ENCODE results near the gene MCEMP1. TPM values are rescaled to one million over a fixed set of nuclear protein-coding genes. Genes with fewer than 3 reads are reported as not detected.
A peak's percentile ranks its signal among the peaks of the same experiment; 100 is the strongest.

The MCEMP1 gene
- total RNA-seq, 1 donor from 2014 or later, result not detected

DNA sequence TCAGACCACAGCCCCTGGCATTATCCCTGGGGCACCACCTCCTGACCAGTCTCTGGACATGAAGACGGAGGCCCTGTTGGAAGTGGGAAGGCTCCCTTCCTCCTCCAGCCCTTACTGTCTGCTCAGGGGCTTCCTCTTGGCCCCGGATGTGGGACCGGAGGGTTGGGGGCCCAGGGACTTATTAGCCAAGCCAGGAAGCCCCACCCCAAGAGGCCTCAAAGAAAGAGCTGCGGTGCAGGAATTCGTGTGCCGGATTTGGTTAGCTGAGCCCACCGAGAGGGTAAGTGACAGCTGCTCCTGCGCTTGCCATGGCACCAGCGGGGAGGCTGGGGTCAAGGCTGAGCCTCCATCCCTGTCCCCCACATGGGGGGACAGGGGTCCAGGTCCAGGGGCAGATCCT lies 8.0 kb upstream of the MCEMP1 start, which contains the start of gene RETN:
Gene RETN, plus strand, starts transcription at position 208 of the 400 bp plus-strand sequence. CDS start 278 bp downstream, outside the sequence.
- H2AFZ ChIP-seq (replicated peaks), result no peak within 1 kb of the TSS
- Mint-ChIP-seq H3K27me3 (ENCODE audit: insufficient read depth, low read depth) (peaks cover 37% of the 10 kb centered on the region), H3K9me3 (no peaks in the 10 kb centered on the region), H3K4me3 (peak within 1 kb of the TSS; percentile 30), H3K4me1 (peaks cover 5% of the 10 kb centered on the region), H3K27ac (no peak within 1 kb of the TSS), H3K36me3 (no peaks in the 10 kb centered on the region)
- no peaks in the 10 kb centered on the region for H3K79me2 ChIP-seq (ENCODE audit: low read depth)
- peak within 1 kb of the TSS; percentile 55 for H3K4me3 ChIP-seq
- no peak for TF ChIP-seq EZH2 (IDR thresholded peaks at IDR 0.05)
- TF ChIP-seq, protein P1, sequence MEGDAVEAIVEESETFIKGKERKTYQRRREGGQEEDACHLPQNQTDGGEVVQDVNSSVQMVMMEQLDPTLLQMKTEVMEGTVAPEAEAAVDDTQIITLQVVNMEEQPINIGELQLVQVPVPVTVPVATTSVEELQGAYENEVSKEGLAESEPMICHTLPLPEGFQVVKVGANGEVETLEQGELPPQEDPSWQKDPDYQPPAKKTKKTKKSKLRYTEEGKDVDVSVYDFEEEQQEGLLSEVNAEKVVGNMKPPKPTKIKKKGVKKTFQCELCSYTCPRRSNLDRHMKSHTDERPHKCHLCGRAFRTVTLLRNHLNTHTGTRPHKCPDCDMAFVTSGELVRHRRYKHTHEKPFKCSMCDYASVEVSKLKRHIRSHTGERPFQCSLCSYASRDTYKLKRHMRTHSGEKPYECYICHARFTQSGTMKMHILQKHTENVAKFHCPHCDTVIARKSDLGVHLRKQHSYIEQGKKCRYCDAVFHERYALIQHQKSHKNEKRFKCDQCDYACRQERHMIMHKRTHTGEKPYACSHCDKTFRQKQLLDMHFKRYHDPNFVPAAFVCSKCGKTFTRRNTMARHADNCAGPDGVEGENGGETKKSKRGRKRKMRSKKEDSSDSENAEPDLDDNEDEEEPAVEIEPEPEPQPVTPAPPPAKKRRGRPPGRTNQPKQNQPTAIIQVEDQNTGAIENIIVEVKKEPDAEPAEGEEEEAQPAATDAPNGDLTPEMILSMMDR (IDR thresholded peaks at IDR 0.05), result no peak
- TF ChIP-seq EZH2phosphoT487 (IDR thresholded peaks at IDR 0.05), result no peak
- peaks cover 4% of the 10 kb centered on the region for H3F3A ChIP-seq (ENCODE audit: low read depth)
- H3K36me3 ChIP-seq, result no peaks in the 10 kb centered on the region
- H3K9ac ChIP-seq, result no peak within 1 kb of the TSS
- H3K27ac ChIP-seq, result no peak within 1 kb of the TSS
- H3K27me3 ChIP-seq, result peaks cover 93% of the 10 kb centered on the region
- peak within 1 kb of the TSS; percentile 85 for H3K4me2 ChIP-seq
- no peaks in the 10 kb centered on the region for H4K20me1 ChIP-seq (ENCODE audit: low read depth)
- no peak for DNase-seq (ENCODE audit: low spot score)
- peaks cover 7% of the 10 kb centered on the region for H3K4me1 ChIP-seq
- H3K9me3 ChIP-seq (ENCODE audit: low read depth), result no peaks in the 10 kb centered on the region

DNA sequence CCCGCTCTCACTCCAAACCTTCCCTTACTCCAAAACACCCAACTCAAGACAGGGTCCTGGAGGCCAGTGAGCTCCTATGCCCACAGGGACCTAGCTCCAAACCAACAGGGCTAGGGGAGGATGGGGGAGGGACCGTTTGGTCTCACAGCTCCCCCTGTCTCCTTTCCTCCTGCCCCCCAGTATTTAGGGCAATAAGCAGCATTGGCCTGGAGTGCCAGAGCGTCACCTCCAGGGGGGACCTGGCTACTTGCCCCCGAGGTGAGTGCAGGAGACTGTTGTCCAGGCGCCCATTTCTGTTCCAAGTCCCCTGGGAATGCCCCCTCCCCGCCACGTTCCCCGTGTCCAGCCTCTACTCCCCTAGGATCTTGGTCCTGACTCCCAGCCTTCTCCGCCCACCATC lies 7.2 kb upstream of the MCEMP1 start:
- DNase-seq (ENCODE audit: low spot score), result no peak
- Histone ChIP-seq H3F3A (ENCODE audit: low read depth) (peaks cover 4% of the 10 kb centered on the region), H3K4me2 (peak overlapping the region; percentile 85), H3K27me3 (peaks cover 94% of the 10 kb centered on the region), H3K36me3 (no peaks in the 10 kb centered on the region), H4K20me1 (ENCODE audit: low read depth) (no peaks in the 10 kb centered on the region), H3K4me1 (peaks cover 7% of the 10 kb centered on the region), H3K79me2 (ENCODE audit: low read depth) (no peaks in the 10 kb centered on the region), H3K4me3 (peak overlapping the region; percentile 55), H3K9ac (no peak overlapping the region), H3K9me3 (ENCODE audit: low read depth) (no peaks in the 10 kb centered on the region), H3K27ac (no peak overlapping the region), H2AFZ (replicated peaks) (no peak overlapping the region)
- H3K27me3 Mint-ChIP-seq (ENCODE audit: insufficient read depth, low read depth), result peaks cover 35% of the 10 kb centered on the region
- TF ChIP-seq EZH2phosphoT487 (IDR thresholded peaks at IDR 0.05) (no peak), EZH2 (IDR thresholded peaks at IDR 0.05) (no peak)
- TF ChIP-seq, protein P1 (IDR thresholded peaks at IDR 0.05), result no peak
- H3K36me3 Mint-ChIP-seq, result no peaks in the 10 kb centered on the region
- H3K9me3 Mint-ChIP-seq, result peaks cover 2% of the 10 kb centered on the region
- H3K27ac Mint-ChIP-seq, result no peak overlapping the region
- peak overlapping the region; percentile 30 for H3K4me3 Mint-ChIP-seq
- peaks cover 5% of the 10 kb centered on the region for H3K4me1 Mint-ChIP-seq

DNA sequence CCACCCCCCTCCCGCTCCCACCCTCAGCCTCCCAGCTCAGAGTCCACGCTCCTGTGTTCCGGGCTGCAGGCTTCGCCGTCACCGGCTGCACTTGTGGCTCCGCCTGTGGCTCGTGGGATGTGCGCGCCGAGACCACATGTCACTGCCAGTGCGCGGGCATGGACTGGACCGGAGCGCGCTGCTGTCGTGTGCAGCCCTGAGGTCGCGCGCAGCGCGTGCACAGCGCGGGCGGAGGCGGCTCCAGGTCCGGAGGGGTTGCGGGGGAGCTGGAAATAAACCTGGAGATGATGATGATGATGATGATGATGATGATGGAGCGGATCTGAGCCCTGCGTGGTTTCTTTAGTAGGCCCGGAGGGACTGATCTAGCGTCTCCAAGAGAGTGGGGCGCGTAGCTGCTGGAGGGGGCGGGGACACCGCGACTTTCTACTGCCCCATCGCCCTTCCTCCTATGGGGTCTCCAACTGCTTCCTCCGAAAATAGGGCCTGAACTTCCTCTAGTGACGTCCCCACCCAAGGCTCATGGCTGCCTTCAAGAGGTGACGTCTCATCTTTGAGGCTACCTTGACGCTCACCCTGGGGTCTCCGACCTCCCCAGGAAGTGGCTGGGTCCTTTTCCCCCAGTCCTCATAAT lies 6.6 kb upstream of the MCEMP1 start:
- TF ChIP-seq EZH2phosphoT487 (IDR thresholded peaks at IDR 0.05), result no peak
- peaks cover 5% of the 10 kb centered on the region for H3K4me1 Mint-ChIP-seq
- H3K4me1 ChIP-seq, result peaks cover 7% of the 10 kb centered on the region
- no peak overlapping the region for H3K9ac ChIP-seq
- no peak overlapping the region for H3K27ac Mint-ChIP-seq
- H3K4me2 ChIP-seq, result peak overlapping the region; percentile 85
- no peaks in the 10 kb centered on the region for H3K9me3 ChIP-seq (ENCODE audit: low read depth)
- peak overlapping the region; percentile 80 for H3K4me3 Mint-ChIP-seq
- peak overlapping the region; percentile 55 for H3K4me3 ChIP-seq
- H3K79me2 ChIP-seq (ENCODE audit: low read depth), result no peaks in the 10 kb centered on the region
- H3F3A ChIP-seq (ENCODE audit: low read depth), result peaks cover 4% of the 10 kb centered on the region
- H3K27me3 Mint-ChIP-seq (ENCODE audit: insufficient read depth, low read depth), result peaks cover 37% of the 10 kb centered on the region
- peak overlapping the region; percentile 95 for H2AFZ ChIP-seq (replicated peaks)
- peaks cover 93% of the 10 kb centered on the region for H3K27me3 ChIP-seq
- no peak overlapping the region for H3K27ac ChIP-seq
- H3K36me3 ChIP-seq, result no peaks in the 10 kb centered on the region
- no peaks in the 10 kb centered on the region for H3K36me3 Mint-ChIP-seq
- DNase-seq (ENCODE audit: low spot score), result peak; percentile 69
- peaks cover 2% of the 10 kb centered on the region for H3K9me3 Mint-ChIP-seq
- H4K20me1 ChIP-seq (ENCODE audit: low read depth), result no peaks in the 10 kb centered on the region

DNA sequence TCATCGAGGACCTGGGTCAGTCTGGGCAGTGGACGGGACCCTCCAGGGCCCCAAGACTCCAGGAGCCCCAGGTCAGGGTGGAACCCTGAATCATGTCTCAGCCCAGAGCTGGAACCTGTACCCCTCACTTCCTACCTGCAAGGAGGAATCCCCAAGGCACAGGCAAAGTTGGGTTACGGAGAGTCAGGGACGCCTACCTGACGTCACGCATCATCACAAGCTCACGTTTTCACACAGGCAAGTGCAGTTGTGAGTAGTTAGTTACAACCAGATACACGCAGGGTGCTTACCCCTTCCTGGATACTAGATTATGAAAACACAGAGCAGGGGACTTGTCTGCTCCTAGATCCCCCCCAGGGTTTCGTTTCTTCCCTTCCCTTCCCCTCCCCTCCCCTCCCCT lies 6.1 kb upstream of the MCEMP1 start:
- DNase-seq (ENCODE audit: low spot score), result no peak
- H3K4me2 ChIP-seq, result peak overlapping the region; percentile 85
- H4K20me1 ChIP-seq (ENCODE audit: low read depth), result no peaks in the 10 kb centered on the region
- H3K9me3 ChIP-seq (ENCODE audit: low read depth), result no peaks in the 10 kb centered on the region
- no peak overlapping the region for H3K27ac ChIP-seq
- peaks cover 96% of the 10 kb centered on the region for H3K27me3 ChIP-seq
- no peak overlapping the region for H3K27ac Mint-ChIP-seq
- peaks cover 4% of the 10 kb centered on the region for H3F3A ChIP-seq (ENCODE audit: low read depth)
- H3K4me3 Mint-ChIP-seq, result peak overlapping the region; percentile 80
- peaks cover 2% of the 10 kb centered on the region for H3K9me3 Mint-ChIP-seq
- peaks cover 37% of the 10 kb centered on the region for H3K27me3 Mint-ChIP-seq (ENCODE audit: insufficient read depth, low read depth)
- TF ChIP-seq, protein P1 (IDR thresholded peaks at IDR 0.05), result no peak
- TF ChIP-seq EZH2phosphoT487 (IDR thresholded peaks at IDR 0.05) (no peak), EZH2 (IDR thresholded peaks at IDR 0.05) (no peak)
- H3K4me3 ChIP-seq, result peak overlapping the region; percentile 55
- no peaks in the 10 kb centered on the region for H3K79me2 ChIP-seq (ENCODE audit: low read depth)
- no peak overlapping the region for H3K9ac ChIP-seq
- peaks cover 5% of the 10 kb centered on the region for H3K4me1 Mint-ChIP-seq
- peak overlapping the region; percentile 95 for H2AFZ ChIP-seq (replicated peaks)
- peaks cover 7% of the 10 kb centered on the region for H3K4me1 ChIP-seq
- no peaks in the 10 kb centered on the region for H3K36me3 ChIP-seq
- no peaks in the 10 kb centered on the region for H3K36me3 Mint-ChIP-seq

All from neural progenitor cell (in vitro differentiated cells).